ENCODE results near the gene POLR3G. TPM values are rescaled to one million over a fixed set of nuclear protein-coding genes. Genes with fewer than 3 reads are reported as not detected.

POLR3G gene
- total and polyA plus RNA-seq, 2 donors from 2014 or later = 1.0 to 1.5 TPM

GRCh38 chr5:90561766-90562165 lies 87.1 kb downstream of the POLR3G start:
- DNase-seq (no peak), FAIRE-seq (no peak)
- intact Hi-C loops (cut with DNase I) = no loop called here
- Histone ChIP-seq H3K27ac (ENCODE audit: low read depth in 2 of 2, low read length in 2 of 2) (no peak overlapping the region), H3K9ac (ENCODE audit: low read length in 3 of 3) (no peak overlapping the region), H3K9me3 (ENCODE audit: control insufficient read depth in 2 of 3, insufficient read depth in 1 of 3, low read length in 3 of 3) (no peaks in the 10 kb centered on the region), H3K27me3 (ENCODE audit: control insufficient read depth, insufficient read depth, low read length) (peaks cover 7% of the 10 kb centered on the region), H3K4me1 (ENCODE audit: control insufficient read depth in 2 of 3, insufficient read depth in 2 of 3, low read depth in 1 of 3, low read length in 3 of 3) (peaks cover 0 to 4% (median 0%) of the 10 kb centered on the region in 3 donors), H3K4me3 (ENCODE audit: low read length in 3 of 3) (no peak overlapping the region), H3K36me3 (ENCODE audit: control insufficient read depth in 2 of 3, insufficient read depth in 3 of 3, low read length in 3 of 3) (no peaks in the 10 kb centered on the region)
- TF ChIP-seq CTCF (IDR thresholded peaks at IDR 0.05; ENCODE audit: borderline replicate concordance, extremely low read depth, insufficient read depth) = no peak

GRCh38 chr5:90562341-90562740 lies 87.7 kb downstream of the POLR3G start:
- Histone ChIP-seq H3K4me3 (ENCODE audit: low read length in 3 of 3) (no peak overlapping the region), H3K27ac (ENCODE audit: low read depth in 2 of 2, low read length in 2 of 2) (no peak overlapping the region), H3K9ac (ENCODE audit: low read length in 3 of 3) (no peak overlapping the region), H3K9me3 (ENCODE audit: control insufficient read depth in 2 of 3, insufficient read depth in 1 of 3, low read length in 3 of 3) (no peaks in the 10 kb centered on the region), H3K4me1 (ENCODE audit: control insufficient read depth in 2 of 3, insufficient read depth in 2 of 3, low read depth in 1 of 3, low read length in 3 of 3) (peaks cover 0 to 4% (median 0%) of the 10 kb centered on the region in 3 donors), H3K36me3 (ENCODE audit: control insufficient read depth in 2 of 3, insufficient read depth in 3 of 3, low read length in 3 of 3) (no peaks in the 10 kb centered on the region), H3K27me3 (ENCODE audit: control insufficient read depth, insufficient read depth, low read length) (peaks cover 1% of the 10 kb centered on the region)
- no peak for TF ChIP-seq CTCF (IDR thresholded peaks at IDR 0.05; ENCODE audit: borderline replicate concordance, extremely low read depth, insufficient read depth)
- intact Hi-C loops (cut with DNase I) = no loop called here
- DNase-seq (no peak), FAIRE-seq (no peak)

- intact Hi-C loops (cut with DNase I) = no loop called here
- FAIRE-seq (no peak), DNase-seq (no peak)
- no peak overlapping the region for H3K27ac ChIP-seq (ENCODE audit: low read depth in 2 of 2, low read length in 2 of 2)
- no peaks in the 10 kb centered on the region for H3K9me3 ChIP-seq (ENCODE audit: control insufficient read depth in 2 of 3, insufficient read depth in 1 of 3, low read length in 3 of 3)
- no peak overlapping the region for H3K4me3 ChIP-seq (ENCODE audit: low read length in 3 of 3)
- H3K4me1 ChIP-seq (ENCODE audit: control insufficient read depth in 2 of 3, insufficient read depth in 2 of 3, low read depth in 1 of 3, low read length in 3 of 3) = peaks cover 0 to 4% (median 0%) of the 10 kb centered on the region in 3 donors
- TF ChIP-seq CTCF (IDR thresholded peaks at IDR 0.05; ENCODE audit: borderline replicate concordance, extremely low read depth, insufficient read depth) = no peak
- no peak overlapping the region for H3K9ac ChIP-seq (ENCODE audit: low read length in 3 of 3)
- H3K27me3 ChIP-seq (ENCODE audit: control insufficient read depth, insufficient read depth, low read length) = no peaks in the 10 kb centered on the region
- H3K36me3 ChIP-seq (ENCODE audit: control insufficient read depth in 2 of 3, insufficient read depth in 3 of 3, low read length in 3 of 3) = no peaks in the 10 kb centered on the region
Observed at GRCh38 chr5:90563108-90563507, 88.4 kb downstream of the POLR3G start.

Other genes with a start within 250 kb of the POLR3G start
- gene CETN3, start 65.1 kb upstream of the POLR3G start, total RNA-seq = 19.8 TPM
- gene CETN3, start 65.1 kb upstream of the POLR3G start, polyA plus RNA-seq (ENCODE audit: insufficient read depth, low read depth, low replicate concordance) = 50.0 TPM
- 6.7 TPM for gene MBLAC2, start 93 bp upstream of the POLR3G start, total RNA-seq
- gene MBLAC2, start 93 bp upstream of the POLR3G start, polyA plus RNA-seq (ENCODE audit: insufficient read depth, low read depth, low replicate concordance) = 2.4 TPM
- 18.7 TPM for gene LYSMD3, start 54.7 kb downstream of the POLR3G start, total RNA-seq
- gene LYSMD3, start 54.7 kb downstream of the POLR3G start, polyA plus RNA-seq (ENCODE audit: insufficient read depth, low read depth, low replicate concordance) = 7.3 TPM
- 7.0 TPM for gene ADGRV1, start 83.9 kb downstream of the POLR3G start, total RNA-seq
- 7.3 TPM for gene ADGRV1, start 83.9 kb downstream of the POLR3G start, polyA plus RNA-seq (ENCODE audit: insufficient read depth, low read depth, low replicate concordance)

All from kidney (tissue), 14 donors.